ENCODE data around the gene ERFE.

The ERFE gene

GRCh38 chr2:238126338-238126737 is 32.4 kb upstream of the ERFE start:
- DNase-seq (ENCODE audit: low read depth in 2 of 2), result no peak

- no peak for DNase-seq (ENCODE audit: low read depth in 2 of 2)
Measured at GRCh38 chr2:238126775-238127164, 32.0 kb upstream of the ERFE start.

- no peak for DNase-seq (ENCODE audit: low read depth in 2 of 2)
Measured at GRCh38 chr2:238127165-238128060, 31.4 kb upstream of the ERFE start.

- DNase-seq (ENCODE audit: low read depth in 2 of 2), result no peak
Measured at GRCh38 chr2:238128061-238128440, 30.7 kb upstream of the ERFE start.

- DNase-seq (ENCODE audit: low read depth in 2 of 2), result no peak
Measured at GRCh38 chr2:238128534-238129001, 30.2 kb upstream of the ERFE start.

- no peak for DNase-seq (ENCODE audit: low read depth in 2 of 2)
Measured at GRCh38 chr2:238129166-238130010, 29.4 kb upstream of the ERFE start.

- no peak for DNase-seq (ENCODE audit: low read depth in 2 of 2)
Measured at GRCh38 chr2:238130111-238130695, 28.6 kb upstream of the ERFE start.

- no peak for DNase-seq (ENCODE audit: low read depth in 2 of 2)
Measured at GRCh38 chr2:238130696-238131628, 27.8 kb upstream of the ERFE start.

- no peak for DNase-seq (ENCODE audit: low read depth in 2 of 2)
Measured at GRCh38 chr2:238131761-238132462, 26.9 kb upstream of the ERFE start.

- no peak for DNase-seq (ENCODE audit: low read depth in 2 of 2)
Measured at GRCh38 chr2:238132463-238133450, 26.0 kb upstream of the ERFE start.

- no peak for DNase-seq (ENCODE audit: low read depth in 2 of 2)
Measured at GRCh38 chr2:238133499-238134392, 25.0 kb upstream of the ERFE start.

GRCh38 chr2:238134393-238134785 is 24.4 kb upstream of the ERFE start:
- DNase-seq (ENCODE audit: low read depth in 2 of 2), result no peak

- DNase-seq (ENCODE audit: low read depth in 2 of 2), result no peak
Measured at GRCh38 chr2:238135601-238136150, 23.1 kb upstream of the ERFE start.

- DNase-seq (ENCODE audit: low read depth in 2 of 2), result no peak
Measured at GRCh38 chr2:238136820-238137537, 21.8 kb upstream of the ERFE start.

GRCh38 chr2:238137885-238138284 is 20.9 kb upstream of the ERFE start:
- no peak for DNase-seq (ENCODE audit: low read depth in 2 of 2)

- DNase-seq (ENCODE audit: low read depth in 2 of 2), result no peak
Measured at GRCh38 chr2:238138331-238139195, 20.2 kb upstream of the ERFE start, which contains the start of gene KLHL30. TSS of gene KLHL30 (plus strand) at chr2:238138668. CDS start at chr2:238140755, 2,087 bp downstream.
